Body of pancreas (tissue), 4 donors: ENCODE data around the gene MGAM2.

Experiments
- CTCF ChIP-seq, 7 experiments: fragments of 450-650 bp in 4 of 7; fragments of 200-600 bp in 3 of 7; sonication (generic) in 3 of 7; IDR thresholded peaks; one replicate each; pipeline ENCODE4 v1.5.1; 2016 to 2019; ENCODE audit warnings: antibody characterized with exemption in 7 of 7
- POLR2A ChIP-seq, 3 donors: fragments of 450-650 bp; IDR thresholded peaks; one replicate each; pipeline ENCODE4 v1.6.1; 2016; ENCODE audit warnings: antibody characterized with exemption in 3 of 3, mild to moderate bottlenecking in 2 of 3

- no peak for TF ChIP-seq CTCF (IDR thresholded peaks at IDR 0.05)
- no peak for TF ChIP-seq POLR2A (IDR thresholded peaks at IDR 0.05)
Observed at GRCh38 chr7:142063551-142064442, 47.7 kb upstream of the MGAM2 start.
